ENCODE measurements around the gene DBF4. TPM values are rescaled to one million over a fixed set of nuclear protein-coding genes. Genes with fewer than 3 reads are reported as not detected.

Gene DBF4
- total RNA-seq, 4 donors from 2014 or later: 7.7 to 17.3 (median 12.7) TPM

GRCh38 chr7:87858417-87859100 is 17.7 kb upstream of the DBF4 start:
- TF ChIP-seq CTCF (IDR thresholded peaks at IDR 0.05; ENCODE audit: low read depth): no peak

GRCh38 chr7:87866089-87866488 is 10.2 kb upstream of the DBF4 start:
- TF ChIP-seq CTCF (IDR thresholded peaks at IDR 0.05; ENCODE audit: low read depth): no peak

GRCh38 chr7:87870471-87870870 is 5.8 kb upstream of the DBF4 start:
- TF ChIP-seq CTCF (IDR thresholded peaks at IDR 0.05; ENCODE audit: low read depth): no peak

GRCh38 chr7:87872346-87872745 is 3.9 kb upstream of the DBF4 start:
- TF ChIP-seq CTCF (IDR thresholded peaks at IDR 0.05; ENCODE audit: low read depth): no peak

GRCh38 chr7:87874066-87874465 is 2.2 kb upstream of the DBF4 start:
- TF ChIP-seq CTCF (IDR thresholded peaks at IDR 0.05; ENCODE audit: low read depth): no peak

- TF ChIP-seq CTCF (IDR thresholded peaks at IDR 0.05; ENCODE audit: low read depth): no peak
These were observed 898 bp upstream of the DBF4 start for GRCh38 chr7:87875151-87876039.

- TF ChIP-seq CTCF (IDR thresholded peaks at IDR 0.05; ENCODE audit: low read depth): no peak
These were observed 559 bp downstream of the DBF4 start for GRCh38 chr7:87876869-87877234.
